SH-SY5Y (cell line): Measurements from ENCODE around the gene MYL12B.

Experiments
- GATA2 ChIP-seq: IDR thresholded peaks from 2 replicates; pipeline ENCODE4 v1.6.1; 2011; ENCODE audit warnings: mild to moderate bottlenecking, low read depth, low read length
- GATA3 ChIP-seq: IDR thresholded peaks from 2 replicates; pipeline ENCODE4 v1.6.1; 2011; ENCODE audit warnings: low read depth, mild to moderate bottlenecking, low read length, moderate library complexity

DNA sequence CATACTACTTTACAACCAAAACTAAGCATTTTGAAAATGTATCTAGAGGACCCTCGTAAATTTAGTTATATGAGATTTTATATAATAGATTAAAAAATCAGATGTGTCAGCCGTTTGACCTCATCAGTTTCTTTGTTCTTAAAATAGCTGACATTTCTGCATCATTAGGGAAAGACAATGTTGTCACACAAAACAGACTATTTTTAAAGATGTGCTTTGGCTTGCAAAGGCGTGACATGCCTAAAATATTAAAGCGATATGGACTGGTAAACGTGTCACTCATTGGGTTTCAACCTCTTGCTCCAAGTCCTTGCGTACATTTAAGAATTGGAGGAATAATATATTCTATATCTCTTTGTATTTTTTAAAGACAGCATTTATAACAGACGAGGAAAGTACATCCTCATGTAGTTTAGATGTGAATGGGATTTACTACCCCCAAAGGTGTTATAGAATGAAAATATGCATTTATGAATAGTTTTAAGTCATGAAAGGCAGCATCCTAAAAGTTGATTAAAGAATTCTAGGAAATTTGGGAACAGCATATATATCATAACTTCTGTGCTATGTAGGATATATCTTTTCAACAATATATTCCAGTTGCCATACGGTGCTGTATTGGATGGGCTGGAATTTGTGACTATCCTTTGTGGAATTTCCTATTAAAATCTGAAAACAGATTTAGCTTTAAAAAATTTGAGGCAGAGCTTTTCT is 10.5 kb upstream of the MYL12B start:
- TF ChIP-seq GATA3: no peak
- TF ChIP-seq GATA2: no peak
